ENCODE measurements around the gene LLGL2.
A peak's percentile ranks its signal among the peaks of the same experiment; 100 is the strongest.

Gene LLGL2

GRCh38 chr17:75523647-75524046 lies 1.9 kb upstream of the LLGL2 start:
- no peak for DNase-seq

GRCh38 chr17:75524269-75524969 lies 1.1 kb upstream of the LLGL2 start:
- DNase-seq = no peak

- DNase-seq = no peak
Observed at GRCh38 chr17:75525806-75526554, 483 bp downstream of the LLGL2 start.

GRCh38 chr17:75526555-75527270 lies 1.2 kb downstream of the LLGL2 start:
- no peak for DNase-seq

- DNase-seq = no peak
Observed at GRCh38 chr17:75530837-75531720, 5.6 kb downstream of the LLGL2 start.

- DNase-seq = no peak
Observed at GRCh38 chr17:75531721-75532072, 6.2 kb downstream of the LLGL2 start.

GRCh38 chr17:75535119-75535537 lies 9.6 kb downstream of the LLGL2 start:
- peak; percentile 53 to 62 for DNase-seq

GRCh38 chr17:75535871-75536270 lies 10.4 kb downstream of the LLGL2 start:
- DNase-seq = no peak

- DNase-seq = no peak
Observed at GRCh38 chr17:75536366-75536765, 10.9 kb downstream of the LLGL2 start.

- no peak for DNase-seq
Observed at GRCh38 chr17:75539967-75540729, 14.7 kb downstream of the LLGL2 start.

- DNase-seq = no peak
Observed at GRCh38 chr17:75540923-75541503, 15.5 kb downstream of the LLGL2 start.

GRCh38 chr17:75542229-75542628 lies 16.7 kb downstream of the LLGL2 start:
- DNase-seq = no peak

- DNase-seq = no peak
Observed at GRCh38 chr17:75542728-75543336, 17.3 kb downstream of the LLGL2 start.

- DNase-seq = no peak
Observed at GRCh38 chr17:75544250-75544649, 18.8 kb downstream of the LLGL2 start.

- no peak for DNase-seq
Observed at GRCh38 chr17:75546181-75546580, 20.7 kb downstream of the LLGL2 start.

- DNase-seq = no peak
Observed at GRCh38 chr17:75547091-75547490, 21.6 kb downstream of the LLGL2 start.

GRCh38 chr17:75548813-75549212 lies 23.3 kb downstream of the LLGL2 start:
- no peak for DNase-seq

GRCh38 chr17:75549246-75550138 lies 24.0 kb downstream of the LLGL2 start:
- DNase-seq = no peak

GRCh38 chr17:75550139-75550465 lies 24.6 kb downstream of the LLGL2 start:
- DNase-seq = no peak

- DNase-seq = no peak
Observed at GRCh38 chr17:75551266-75551665, 25.8 kb downstream of the LLGL2 start.
